ENCODE results near the gene RTN4R.

GRCh38 chr22:20279662-20280134 is 11.6 kb upstream of the RTN4R start:
- TF ChIP-seq POLR2A (IDR thresholded peaks at IDR 0.05; ENCODE audit: extremely low read depth, insufficient read length) (no peak), CTCF (IDR thresholded peaks at IDR 0.05; ENCODE audit: low read depth, low read length) (no peak), MAX (IDR thresholded peaks at IDR 0.05; ENCODE audit: low read depth, low read length) (no peak), MYC (IDR thresholded peaks at IDR 0.05; ENCODE audit: low read depth, low read length) (no peak)

Data from NB4 (cell line).